Peyer's patch (tissue), 4 donors: ENCODE results near the gene XYLT1. TPM values are rescaled to one million over a fixed set of nuclear protein-coding genes. Genes with fewer than 3 reads are reported as not detected.
"Not testable (repeated sequence)": the region's sequence is repeated elsewhere in the genome, so short reads cannot be mapped to it uniquely, and the experiment has no call there.

Experiments used
- DNase-seq, 3 donors: peaks; one replicate each; pipeline ENCODE4 v3.0.0-alpha.2; 2017 to 2019
- H3K27ac ChIP-seq, 4 donors: fragments of 200-600 bp; sonication (generic); one replicate each; pipeline ENCODE4 v1.5.1; 2016 to 2019
- H3K27me3 ChIP-seq, 2 donors: fragments of 200-600 bp; sonication (generic); one replicate each; pipeline ENCODE4 v1.5.1; 2019
- H3K36me3 ChIP-seq, 3 donors: fragments of 200-600 bp; sonication (generic); one replicate each; pipeline ENCODE4 v1.5.1; 2016 to 2019
- H3K4me1 ChIP-seq, 4 donors: fragments of 200-600 bp; sonication (generic); one replicate each; pipeline ENCODE4 v1.5.1; 2016 to 2019
- H3K4me3 ChIP-seq, 4 donors: fragments of 200-600 bp; sonication (generic); 1 replicate in 3 of 4; 2 replicates in 1 of 4; pipeline ENCODE4 v1.5.1; 2016 to 2019; ENCODE audit warnings: mild to moderate bottlenecking in 1 of 4
- H3K9me3 ChIP-seq, 4 donors: fragments of 200-600 bp; sonication (generic); one replicate each; pipeline ENCODE4 v1.5.1; 2016 to 2019; ENCODE audit warnings: mild to moderate bottlenecking in 1 of 4
- POLR2A ChIP-seq, 2 donors: fragments of 450-650 bp; IDR thresholded peaks; one replicate each; pipeline ENCODE4 v1.5.1; 2017; ENCODE audit warnings: antibody characterized with exemption in 2 of 2, mild to moderate bottlenecking in 2 of 2, moderate library complexity in 2 of 2
- total RNA-seq, 4 donors: library from RNA; depleted of rRNA; stranded (reverse); fragments of >200 nt; gene quantifications; one replicate each; pipeline ENCODE4 v1.1.0, GENCODE V29; 2016
- TF ChIP-seq, protein P1 (sequence below), 6 experiments: fragments of 450-650 bp in 4 of 6; fragments of 200-600 bp in 2 of 6; sonication (generic) in 1 of 6; IDR thresholded peaks; one replicate each; pipeline ENCODE4 v1.5.1; 2017 to 2019; ENCODE audit warnings: antibody characterized with exemption in 6 of 6, mild to moderate bottlenecking in 3 of 6, moderate library complexity in 1 of 6

Gene XYLT1
- total RNA-seq, 4 donors from 2014 or later, result 18.7 to 42.1 (median 37.7) TPM

DNA sequence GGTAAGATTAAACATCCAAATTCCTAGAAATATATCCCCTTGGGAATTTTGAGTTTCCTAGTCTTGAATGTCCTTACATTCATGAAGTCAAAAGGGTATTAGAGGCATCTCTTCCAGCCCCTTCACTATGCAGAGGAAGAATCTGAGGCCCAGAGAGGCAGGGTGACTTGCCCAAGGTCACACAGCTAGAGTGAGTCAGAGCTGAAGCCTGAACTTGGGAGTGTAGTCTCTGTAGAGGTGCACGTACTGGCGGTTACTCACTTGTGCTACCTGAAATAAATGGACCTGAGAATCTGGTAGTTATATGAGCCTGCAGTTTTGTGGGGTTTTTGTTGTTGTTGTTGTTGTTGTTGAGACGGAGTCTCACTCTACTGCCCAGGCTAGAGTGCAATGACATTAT lies 164.0 kb downstream of the XYLT1 start:
- DNase-seq, result no peak
- H3K36me3 ChIP-seq, result no peaks in the 10 kb centered on the region
- H3K9me3 ChIP-seq, result no peaks in the 10 kb centered on the region
- H3K27ac ChIP-seq, result no peak overlapping the region
- H3K27me3 ChIP-seq, result no peaks in the 10 kb centered on the region
- H3K4me1 ChIP-seq, result peaks cover 6 to 46% (median 18%) of the 10 kb centered on the region in 4 donors
- TF ChIP-seq POLR2A (IDR thresholded peaks at IDR 0.05), result no peak
- TF ChIP-seq, protein P1, sequence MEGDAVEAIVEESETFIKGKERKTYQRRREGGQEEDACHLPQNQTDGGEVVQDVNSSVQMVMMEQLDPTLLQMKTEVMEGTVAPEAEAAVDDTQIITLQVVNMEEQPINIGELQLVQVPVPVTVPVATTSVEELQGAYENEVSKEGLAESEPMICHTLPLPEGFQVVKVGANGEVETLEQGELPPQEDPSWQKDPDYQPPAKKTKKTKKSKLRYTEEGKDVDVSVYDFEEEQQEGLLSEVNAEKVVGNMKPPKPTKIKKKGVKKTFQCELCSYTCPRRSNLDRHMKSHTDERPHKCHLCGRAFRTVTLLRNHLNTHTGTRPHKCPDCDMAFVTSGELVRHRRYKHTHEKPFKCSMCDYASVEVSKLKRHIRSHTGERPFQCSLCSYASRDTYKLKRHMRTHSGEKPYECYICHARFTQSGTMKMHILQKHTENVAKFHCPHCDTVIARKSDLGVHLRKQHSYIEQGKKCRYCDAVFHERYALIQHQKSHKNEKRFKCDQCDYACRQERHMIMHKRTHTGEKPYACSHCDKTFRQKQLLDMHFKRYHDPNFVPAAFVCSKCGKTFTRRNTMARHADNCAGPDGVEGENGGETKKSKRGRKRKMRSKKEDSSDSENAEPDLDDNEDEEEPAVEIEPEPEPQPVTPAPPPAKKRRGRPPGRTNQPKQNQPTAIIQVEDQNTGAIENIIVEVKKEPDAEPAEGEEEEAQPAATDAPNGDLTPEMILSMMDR (IDR thresholded peaks at IDR 0.05), result no peak
- no peak overlapping the region for H3K4me3 ChIP-seq

DNA sequence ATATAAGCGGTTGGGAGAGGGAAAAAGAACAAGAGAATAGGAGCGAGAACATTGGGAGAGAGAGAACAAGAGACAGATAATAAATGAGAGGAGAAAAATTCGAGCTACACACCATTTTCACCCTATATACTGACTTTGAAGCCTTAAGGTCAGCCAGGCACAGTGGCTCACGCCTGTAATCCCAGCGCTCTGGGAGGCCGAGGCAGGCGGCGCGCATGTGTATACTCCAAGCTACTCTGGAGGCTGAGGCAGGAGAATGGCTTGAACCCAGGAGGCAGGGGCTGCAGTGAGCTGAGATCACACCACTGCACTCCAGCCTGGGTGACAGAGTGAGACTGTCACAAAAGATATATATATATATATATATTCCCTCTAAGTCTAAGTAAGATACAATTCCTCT lies 164.5 kb downstream of the XYLT1 start:
- H3K9me3 ChIP-seq, DNase-seq, H3K36me3 ChIP-seq, H3K27ac ChIP-seq, H3K27me3 ChIP-seq, H3K4me3 ChIP-seq: not testable (repeated sequence)
- H3K4me1 ChIP-seq, result peaks cover 6 to 48% (median 19%) of the 10 kb centered on the region in 4 donors

DNA sequence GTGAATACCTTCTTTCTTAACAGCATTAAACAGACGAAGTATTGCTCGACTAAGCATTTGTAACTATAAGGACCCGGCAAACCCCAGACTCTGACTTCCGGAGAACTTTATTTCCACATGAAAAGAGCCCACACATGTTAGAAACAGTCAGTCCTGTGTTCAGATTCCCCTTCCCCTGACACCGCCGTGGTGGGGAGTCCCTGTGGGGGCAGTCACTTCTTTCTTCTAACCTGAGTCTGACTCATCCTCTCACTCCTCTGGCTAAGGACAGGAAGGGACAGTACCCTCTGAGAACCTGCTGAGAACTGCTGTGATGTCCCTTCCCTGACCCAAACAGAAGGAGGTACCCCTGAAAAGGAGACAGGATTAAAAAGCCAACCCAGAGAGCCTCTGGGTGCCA lies 165.1 kb downstream of the XYLT1 start:
- no peak for DNase-seq
- H3K27ac ChIP-seq, result no peak overlapping the region
- no peak for TF ChIP-seq POLR2A (IDR thresholded peaks at IDR 0.05)
- TF ChIP-seq, protein P1 (IDR thresholded peaks at IDR 0.05), result no peak
- H3K36me3 ChIP-seq, result no peaks in the 10 kb centered on the region
- peaks cover 6 to 46% (median 21%) of the 10 kb centered on the region in 4 donors for H3K4me1 ChIP-seq
- H3K9me3 ChIP-seq, result no peaks in the 10 kb centered on the region
- H3K27me3 ChIP-seq, result no peaks in the 10 kb centered on the region
- H3K4me3 ChIP-seq, result no peak overlapping the region

DNA sequence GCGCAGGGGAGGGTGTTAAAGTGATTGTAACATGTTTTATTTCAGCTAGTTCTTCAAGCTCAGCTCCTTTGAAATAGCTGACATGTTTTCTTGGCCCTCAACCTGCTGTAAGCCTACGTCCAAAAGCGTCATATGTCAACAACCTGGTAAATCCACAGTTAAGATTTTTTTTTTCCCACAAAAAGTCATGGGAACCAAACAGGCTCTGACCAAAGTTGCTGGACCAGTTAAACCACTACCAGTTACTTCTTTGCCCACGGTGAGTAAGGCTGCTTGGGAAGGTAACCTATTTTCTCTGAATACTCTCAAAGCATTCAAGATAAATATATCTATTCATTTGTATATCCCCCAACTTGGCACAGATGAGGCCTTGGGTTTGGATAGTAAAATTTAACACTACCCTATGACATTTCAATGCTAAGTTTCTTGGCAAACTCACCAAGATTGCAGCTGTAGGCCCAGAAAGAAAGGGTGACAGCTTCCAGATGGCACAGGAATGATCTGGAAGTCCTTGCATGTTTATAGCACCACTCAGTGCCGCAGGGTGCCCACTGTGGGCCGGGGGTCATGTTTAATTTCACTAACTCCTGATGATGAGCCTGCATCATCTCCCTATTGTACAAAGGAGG lies 166.2 kb downstream of the XYLT1 start:
- TF ChIP-seq POLR2A (IDR thresholded peaks at IDR 0.05), result no peak
- TF ChIP-seq, protein P1 (IDR thresholded peaks at IDR 0.05), result no peak

DNA sequence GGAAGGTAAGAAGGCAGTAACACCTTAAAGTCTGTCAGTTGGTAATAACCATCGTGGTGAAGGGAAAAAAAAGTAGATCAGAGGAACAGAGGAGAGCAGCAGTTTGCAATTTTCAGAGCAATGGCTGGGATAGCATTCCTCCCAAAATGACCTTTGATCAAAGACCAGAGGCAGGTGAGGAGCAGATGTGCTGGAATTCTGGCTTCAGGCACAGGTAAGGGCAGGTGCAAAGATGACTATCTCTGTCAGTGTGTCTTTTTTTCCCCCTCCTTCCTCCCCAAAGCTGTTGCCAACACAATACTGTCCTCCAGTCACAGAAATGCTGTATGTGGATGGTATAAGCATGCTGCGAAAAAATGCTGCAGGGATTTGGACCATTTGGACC lies 166.7 kb downstream of the XYLT1 start:
- DNase-seq, result no peak
- Histone ChIP-seq H3K4me3 (no peak overlapping the region), H3K9me3 (no peaks in the 10 kb centered on the region), H3K36me3 (no peaks in the 10 kb centered on the region), H3K27me3 (no peaks in the 10 kb centered on the region), H3K4me1 (peaks cover 6 to 46% (median 21%) of the 10 kb centered on the region in 4 donors), H3K27ac (peak overlapping the region in 3 of 4 donors; percentile 34 to 65 (median 64))
- TF ChIP-seq, protein P1 (IDR thresholded peaks at IDR 0.05), result no peak
- no peak for TF ChIP-seq POLR2A (IDR thresholded peaks at IDR 0.05)

More for the DNA sequence above, 166.2 kb downstream of the XYLT1 start:
- H3K4me1 ChIP-seq, result peaks cover 6 to 46% (median 21%) of the 10 kb centered on the region in 4 donors
- H3K36me3 ChIP-seq, result no peaks in the 10 kb centered on the region
- H3K27me3 ChIP-seq, result no peaks in the 10 kb centered on the region
- H3K27ac ChIP-seq, result peak overlapping the region in 3 of 4 donors; percentile 34 to 65 (median 64)
- no peaks in the 10 kb centered on the region for H3K9me3 ChIP-seq
- DNase-seq, result no peak
- no peak overlapping the region for H3K4me3 ChIP-seq

DNA sequence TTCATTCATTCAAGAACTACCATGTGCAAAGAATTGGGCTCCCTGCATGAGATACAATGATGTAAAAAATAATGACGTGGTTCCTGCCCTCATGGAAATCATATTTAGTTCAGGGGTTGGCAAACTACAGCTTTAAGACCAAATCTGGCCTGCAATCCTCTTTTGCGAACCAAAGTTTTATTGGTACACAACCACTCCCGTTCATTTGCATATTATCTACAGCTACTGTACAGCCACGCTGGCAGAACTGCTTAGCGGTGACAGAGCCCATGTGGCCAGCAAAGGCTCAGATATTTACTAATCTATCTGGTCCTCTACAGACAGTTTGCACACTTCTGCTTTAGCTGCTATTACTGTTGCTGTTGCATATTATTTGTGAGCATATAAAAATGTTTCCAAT lies 167.7 kb downstream of the XYLT1 start:
- Histone ChIP-seq H3K4me1 (peaks cover 6 to 46% (median 21%) of the 10 kb centered on the region in 4 donors), H3K4me3 (no peak overlapping the region), H3K9me3 (no peaks in the 10 kb centered on the region), H3K27me3 (no peaks in the 10 kb centered on the region), H3K36me3 (no peaks in the 10 kb centered on the region), H3K27ac (peak overlapping the region in 2 of 4 donors; percentile 16 to 67)
- DNase-seq, result peak in 2 of 3 donors; percentile 60 to 73
- no peak for TF ChIP-seq POLR2A (IDR thresholded peaks at IDR 0.05)
- TF ChIP-seq, protein P1 (IDR thresholded peaks at IDR 0.05), result no peak
